Activated T-helper 1 cell treated with anti-CD3 and anti-CD28 coated beads, Interleukin-2, amount 50 U/mL, for 16 hours (primary cell): ENCODE data around the gene IFIT1B.
"Not testable (repeated sequence)": the region's sequence is repeated elsewhere in the genome, so short reads cannot be mapped to it uniquely, and the experiment has no call there.

Experiments used
- DNase-seq, 2 donors: peaks; one replicate each; pipeline ENCODE4 v3.0.0-alpha.2; 2020; ENCODE audit warnings: low read depth in 1 of 2, low spot score in 1 of 2

IFIT1B gene

GRCh38 chr10:89373916-89374711 lies 3.7 kb upstream of the IFIT1B start:
- no peak for DNase-seq

GRCh38 chr10:89374713-89375141 lies 3.1 kb upstream of the IFIT1B start:
- no peak for DNase-seq

GRCh38 chr10:89379103-89379502 lies 1.2 kb downstream of the IFIT1B start:
- DNase-seq = no peak

- DNase-seq = no peak
Measured at GRCh38 chr10:89382757-89383156, 4.9 kb downstream of the IFIT1B start.

GRCh38 chr10:89384474-89385340 lies 6.9 kb downstream of the IFIT1B start:
- no peak for DNase-seq

- DNase-seq = no peak
Measured at GRCh38 chr10:89388806-89389205, 10.9 kb downstream of the IFIT1B start.

DNA sequence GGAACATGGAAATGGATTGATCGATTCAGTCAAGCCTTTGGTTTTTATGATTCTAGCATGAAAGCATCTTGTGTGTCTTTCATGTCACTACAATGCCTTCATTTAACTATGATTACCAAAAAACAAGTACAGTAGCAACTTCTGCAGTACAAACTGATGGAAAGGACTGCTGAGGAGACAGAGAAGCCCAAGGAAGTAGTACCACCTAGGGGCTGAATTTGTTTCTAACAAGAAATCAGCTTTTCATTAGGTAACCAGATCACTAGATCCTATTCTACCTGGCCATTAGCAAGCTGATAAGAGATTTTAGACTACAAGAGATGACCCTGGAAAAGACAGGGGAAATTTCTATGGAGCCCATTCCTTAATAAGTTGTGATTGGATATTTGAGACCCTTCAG lies 11.4 kb downstream of the IFIT1B start:
- no peak for DNase-seq

GRCh38 chr10:89390476-89391225 lies 12.8 kb downstream of the IFIT1B start:
- no peak for DNase-seq

DNA sequence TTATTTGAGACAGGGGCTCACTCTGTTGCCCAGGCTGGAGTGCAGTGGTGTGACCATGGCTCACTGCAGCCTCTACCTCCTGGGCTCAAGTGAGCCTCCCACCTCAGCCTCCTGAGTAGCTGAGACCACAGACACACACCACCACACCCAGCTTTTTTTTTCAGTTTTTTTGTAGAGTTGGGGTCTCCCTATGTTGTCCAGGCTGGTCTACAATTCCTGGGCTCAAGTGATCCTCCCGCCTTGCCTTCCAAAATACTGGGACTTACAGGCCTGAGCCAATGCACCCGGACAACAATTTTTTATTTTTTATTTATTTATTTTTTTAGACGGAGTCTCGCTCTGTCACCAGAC lies 13.3 kb downstream of the IFIT1B start:
- not testable (repeated sequence) for DNase-seq

- DNase-seq = peak in 1 of 2 donors; percentile 9
Measured at GRCh38 chr10:89391907-89392756, 14.3 kb downstream of the IFIT1B start, which contains the start of gene IFIT1. Gene IFIT1 (plus strand): TSS chr10:89392623. CDS start chr10:89392713, 90 bp downstream.

- no peak for DNase-seq
Measured at GRCh38 chr10:89392974-89393373, 15.1 kb downstream of the IFIT1B start.

DNA sequence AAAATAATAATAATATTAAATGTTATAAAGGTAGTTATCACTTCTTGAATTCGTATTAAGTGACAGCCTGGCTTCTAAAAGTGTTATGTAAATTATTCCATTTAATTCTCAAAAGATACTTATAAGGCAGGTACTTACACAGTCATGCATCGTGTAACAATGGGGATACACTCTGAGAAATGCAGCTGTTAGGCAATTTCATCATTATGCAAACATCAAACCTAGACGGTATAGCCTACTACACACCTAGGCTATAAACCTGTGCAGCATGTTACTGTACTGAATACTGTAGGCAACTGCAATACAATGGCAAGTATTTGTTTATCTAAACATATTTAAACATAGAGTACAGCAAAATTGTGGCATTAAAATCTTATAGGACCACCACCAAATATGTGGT lies 16.0 kb downstream of the IFIT1B start:
- DNase-seq = no peak

GRCh38 chr10:89395141-89395540 lies 17.3 kb downstream of the IFIT1B start:
- DNase-seq = no peak

DNA sequence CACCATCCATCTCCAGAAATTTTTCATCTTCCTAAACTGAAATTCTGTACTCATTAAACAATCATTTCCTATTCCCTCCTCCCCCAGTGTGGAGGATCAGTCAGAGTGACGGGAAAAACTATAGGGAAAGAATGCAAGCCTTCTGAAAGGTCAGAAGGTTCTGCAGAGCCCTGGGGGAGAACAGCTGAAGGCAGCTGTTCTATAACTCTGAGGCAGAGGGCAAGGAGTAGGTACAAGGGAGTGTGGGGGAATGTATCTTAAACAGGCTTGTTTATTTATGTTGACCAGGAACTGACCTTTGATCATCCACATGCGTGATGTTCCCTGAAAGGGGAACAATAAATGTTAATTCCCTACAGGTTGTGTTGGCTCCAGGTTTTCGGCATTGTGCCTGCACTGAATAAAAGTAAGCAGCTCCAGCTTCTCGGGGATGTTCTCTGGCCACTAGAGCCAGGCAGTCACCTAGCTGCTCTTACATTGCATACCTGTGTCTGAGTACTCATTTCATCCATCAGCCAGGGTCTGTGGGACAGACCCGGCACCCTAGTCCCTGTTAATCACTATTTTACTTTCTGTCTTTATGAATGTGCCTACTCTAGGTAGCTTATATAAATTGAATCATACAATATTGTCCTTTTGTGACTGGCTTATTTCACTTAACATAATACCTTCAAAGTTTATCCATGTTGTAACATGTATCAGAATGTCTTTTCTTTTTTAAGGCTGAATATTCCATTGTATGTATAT lies 20.3 kb downstream of the IFIT1B start:
- no peak for DNase-seq

DNA sequence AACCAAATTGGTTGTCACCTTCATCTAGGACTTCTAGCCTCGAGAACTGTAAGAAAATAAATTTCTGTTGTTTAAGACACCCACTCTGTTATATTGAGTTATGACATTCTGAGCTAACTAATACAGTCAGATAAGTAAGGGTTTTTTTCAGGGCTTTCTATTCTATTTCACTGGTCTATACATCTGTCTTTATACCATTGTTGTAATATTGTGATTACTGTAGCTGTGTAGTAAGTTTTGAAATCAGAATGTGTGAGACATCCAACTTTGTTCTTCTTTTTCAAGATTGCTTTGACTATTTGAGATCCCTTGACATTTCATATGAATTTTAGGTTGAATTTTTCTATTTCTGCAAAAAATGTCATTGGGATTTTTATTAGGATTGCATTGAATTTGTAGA lies 22.1 kb downstream of the IFIT1B start:
- no peak for DNase-seq

DNA sequence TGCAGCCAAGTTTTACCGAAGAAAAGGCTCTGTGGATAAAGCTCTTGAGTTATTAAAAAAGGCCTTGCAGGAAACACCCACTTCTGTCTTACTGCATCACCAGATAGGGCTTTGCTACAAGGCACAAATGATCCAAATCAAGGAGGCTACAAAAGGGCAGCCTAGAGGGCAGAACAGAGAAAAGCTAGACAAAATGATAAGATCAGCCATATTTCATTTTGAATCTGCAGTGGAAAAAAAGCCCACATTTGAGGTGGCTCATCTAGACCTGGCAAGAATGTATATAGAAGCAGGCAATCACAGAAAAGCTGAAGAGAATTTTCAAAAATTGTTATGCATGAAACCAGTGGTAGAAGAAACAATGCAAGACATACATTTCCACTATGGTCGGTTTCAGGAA lies 25.2 kb downstream of the IFIT1B start:
- no peak for DNase-seq

- no peak for DNase-seq
Measured at GRCh38 chr10:89404104-89405047, 26.5 kb downstream of the IFIT1B start.

DNA sequence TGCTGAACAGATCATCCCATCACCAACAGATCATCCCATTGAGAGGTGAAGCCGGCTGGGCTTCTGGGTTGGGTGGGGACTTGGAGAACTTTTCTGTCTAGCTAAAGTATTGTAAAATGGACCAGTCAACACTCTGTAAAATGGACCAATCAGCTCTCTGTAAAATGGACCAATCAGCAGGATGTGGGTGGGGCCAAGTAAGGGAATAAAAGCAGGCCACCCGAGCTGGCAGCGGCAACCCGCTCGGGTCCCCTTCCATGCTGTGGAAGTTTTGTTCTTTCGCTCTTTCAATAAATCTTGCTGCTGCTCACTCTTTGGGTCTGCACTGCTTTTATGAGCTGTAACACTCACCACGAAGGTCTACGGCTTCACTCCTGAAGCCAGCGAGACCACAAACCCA lies 28.3 kb downstream of the IFIT1B start:
- not testable (repeated sequence) for DNase-seq

DNA sequence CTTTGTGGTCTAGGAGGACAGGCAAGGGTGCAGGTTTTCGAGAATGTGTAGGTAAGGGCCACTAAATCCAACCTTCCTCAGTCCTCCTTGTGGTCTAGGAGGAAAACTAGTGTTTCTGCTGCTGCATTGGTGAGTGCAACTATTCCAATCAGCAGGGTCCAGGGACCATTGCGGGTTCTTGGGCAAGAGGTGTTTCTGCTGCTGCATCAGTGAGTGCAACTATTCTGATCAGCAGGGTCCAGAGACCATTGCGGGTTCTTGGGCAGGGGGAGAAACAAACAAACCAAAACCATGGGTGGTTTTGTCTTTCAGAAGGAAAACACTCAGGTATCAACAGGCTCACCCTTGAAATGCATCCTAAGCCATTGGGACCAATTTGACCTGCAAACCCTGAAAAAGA lies 29.9 kb downstream of the IFIT1B start:
- DNase-seq = not testable (repeated sequence)
